Measurements from ENCODE around the gene LRIG3. TPM values are rescaled to one million over a fixed set of nuclear protein-coding genes. Genes with fewer than 3 reads are reported as not detected.

The LRIG3 gene
- total and polyA plus RNA-seq, 2 donors (not counting 3 experiments of a cell fraction or from before 2014, with no cell fraction given) = 55.5 to 55.7 TPM

DNA sequence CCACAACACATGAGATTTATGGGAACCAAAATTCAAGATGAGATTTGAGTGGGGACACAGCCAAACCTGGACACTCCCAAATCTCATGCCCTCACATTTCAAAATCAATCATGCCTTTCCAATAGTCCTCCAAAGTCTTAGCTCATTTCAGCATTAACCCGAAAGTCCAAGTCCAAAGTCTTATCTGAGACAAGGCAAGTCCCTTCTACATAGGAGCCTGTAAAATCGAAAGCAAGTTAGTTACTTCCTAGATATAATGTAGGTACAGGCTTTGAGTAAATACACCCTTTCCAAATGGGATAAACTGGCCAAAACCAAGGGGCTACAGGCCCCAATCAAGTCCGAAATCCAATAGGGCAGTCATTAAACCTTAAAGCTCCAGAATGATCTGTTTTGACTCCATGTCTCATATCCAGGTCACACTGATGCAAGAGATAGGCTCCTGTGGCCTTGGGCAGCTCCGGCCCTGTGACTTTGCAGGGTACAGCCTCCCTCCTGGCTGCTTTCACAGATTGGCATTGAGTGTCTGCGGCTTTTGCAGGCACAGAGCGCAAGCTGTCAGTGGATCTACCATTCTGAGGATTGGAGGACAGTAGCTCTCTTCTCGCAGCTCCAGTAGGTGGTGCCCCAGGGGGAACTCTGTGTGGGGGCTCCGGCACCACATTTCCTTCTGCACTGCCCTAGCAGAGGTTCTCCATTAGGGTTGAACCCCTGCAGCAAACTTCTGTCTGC lies 60.1 kb downstream of the LRIG3 start:
- Histone ChIP-seq H2AFZ (ENCODE audit: low read depth, low read length) (no peak overlapping the region), H3K9me3 (replicated peaks; ENCODE audit: control insufficient read depth, insufficient read depth, low read length) (no peaks in the 10 kb centered on the region), H3K36me3 (ENCODE audit: control insufficient read depth in 2 of 2, extremely low read depth in 1 of 2, insufficient read depth in 2 of 2, low read length in 2 of 2) (peaks cover 0 to 2% of the 10 kb centered on the region in 2 experiments), H3K4me1 (ENCODE audit: control insufficient read depth, extremely low read depth, insufficient read depth, low read length) (no peaks in the 10 kb centered on the region), H3K9ac (replicated peaks; ENCODE audit: extremely low read depth, insufficient read depth, low read length) (no peak overlapping the region), H3K27me3 (ENCODE audit: control insufficient read depth in 2 of 2, insufficient read depth in 2 of 2, low read length in 2 of 2) (no peaks in the 10 kb centered on the region), H3K9me1 (replicated peaks; ENCODE audit: control insufficient read depth, extremely low read depth, insufficient read depth, low read length) (peaks cover 3% of the 10 kb centered on the region), H3K4me3 (replicated peaks in 1 of 3; ENCODE audit: insufficient read depth in 1 of 3, low read depth in 1 of 3, low read length in 3 of 3) (no peak overlapping the region), H3K4me2 (ENCODE audit: insufficient read depth, low read length) (no peak overlapping the region), H4K20me1 (replicated peaks; ENCODE audit: control insufficient read depth, extremely low read depth, insufficient read depth, low read length) (no peaks in the 10 kb centered on the region), H3K79me2 (ENCODE audit: control insufficient read depth, insufficient read depth, low read length) (no peaks in the 10 kb centered on the region), H3K27ac (ENCODE audit: insufficient read depth, low read depth, low read length) (no peak overlapping the region)
- no peak for DNase-seq (ENCODE audit: low read depth, low spot score)
- TF ChIP-seq EZH2 (IDR thresholded peaks at IDR 0.05; ENCODE audit: borderline replicate concordance, low read depth, low read length, severe bottlenecking) (no peak), JUN (IDR thresholded peaks at IDR 0.05; ENCODE audit: borderline replicate concordance, insufficient read depth, insufficient read length, low read depth) (no peak), POLR2A (IDR thresholded peaks at IDR 0.05; ENCODE audit: low read depth, low read length) (no peak), POLR2AphosphoS5 (IDR thresholded peaks at IDR 0.05; ENCODE audit: insufficient read depth, low read depth, low read length) (no peak)
- CTCF ChIA-PET = interaction anchor here (1.2 to 1.4 kb wide), 2 partner anchors 227 to 320 kb away, joined by 3 to 5 read pairs; no protein-coding TSS in a partner anchor
- POLR2A ChIA-PET = no interaction called here
- dilution Hi-C loops (cut with MboI; ENCODE audit: extremely low pct_ligation_motif_present, low sequenced_read_pairs) = no loop called here
- intact Hi-C loops (cut with micrococcal nuclease) = loop anchor here (10.0 kb wide), 1 partner anchor 315 kb away; no protein-coding TSS in a partner anchor
- BruUV-seq (replicated peaks) = no TSS peak
- no peak for FAIRE-seq

DNA sequence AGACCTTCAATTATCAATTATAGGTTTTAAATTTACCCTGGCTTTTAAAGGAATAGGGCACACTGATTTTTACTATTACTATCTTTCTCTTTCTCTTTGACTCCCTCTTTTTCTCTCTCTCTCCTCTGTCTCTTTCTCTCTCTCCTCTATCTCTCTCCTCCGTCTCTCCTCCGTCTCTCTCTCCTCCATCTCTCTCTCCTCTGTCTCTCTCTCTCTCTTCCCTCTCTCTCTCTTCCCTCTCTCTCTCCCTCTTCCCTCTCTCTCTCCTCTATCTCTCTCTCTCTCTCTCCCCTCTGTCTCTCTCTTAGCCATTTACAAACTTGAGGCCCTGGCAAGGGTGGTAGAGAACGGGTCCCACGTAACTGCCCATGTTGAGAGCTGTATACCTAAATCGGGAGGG lies 62.3 kb downstream of the LRIG3 start:
- CTCF ChIA-PET = no interaction called here

More for the DNA sequence above, 62.3 kb downstream of the LRIG3 start:
- Histone ChIP-seq H3K36me3 (ENCODE audit: control insufficient read depth in 2 of 2, extremely low read depth in 1 of 2, insufficient read depth in 2 of 2, low read length in 2 of 2) (no peaks in the 10 kb centered on the region), H3K27ac (ENCODE audit: insufficient read depth, low read depth, low read length) (no peak overlapping the region), H3K9me1 (replicated peaks; ENCODE audit: control insufficient read depth, extremely low read depth, insufficient read depth, low read length) (no peaks in the 10 kb centered on the region), H3K9me3 (replicated peaks; ENCODE audit: control insufficient read depth, insufficient read depth, low read length) (no peaks in the 10 kb centered on the region), H3K27me3 (ENCODE audit: control insufficient read depth in 2 of 2, insufficient read depth in 2 of 2, low read length in 2 of 2) (no peaks in the 10 kb centered on the region), H3K9ac (replicated peaks; ENCODE audit: extremely low read depth, insufficient read depth, low read length) (no peak overlapping the region), H3K4me3 (replicated peaks in 1 of 3; ENCODE audit: insufficient read depth in 1 of 3, low read depth in 1 of 3, low read length in 3 of 3) (no peak overlapping the region), H3K79me2 (ENCODE audit: control insufficient read depth, insufficient read depth, low read length) (no peaks in the 10 kb centered on the region), H4K20me1 (replicated peaks; ENCODE audit: control insufficient read depth, extremely low read depth, insufficient read depth, low read length) (no peaks in the 10 kb centered on the region), H3K4me1 (ENCODE audit: control insufficient read depth, extremely low read depth, insufficient read depth, low read length) (no peaks in the 10 kb centered on the region), H3K4me2 (ENCODE audit: insufficient read depth, low read length) (no peak overlapping the region), H2AFZ (ENCODE audit: low read depth, low read length) (no peak overlapping the region)
- TF ChIP-seq, protein P1, sequence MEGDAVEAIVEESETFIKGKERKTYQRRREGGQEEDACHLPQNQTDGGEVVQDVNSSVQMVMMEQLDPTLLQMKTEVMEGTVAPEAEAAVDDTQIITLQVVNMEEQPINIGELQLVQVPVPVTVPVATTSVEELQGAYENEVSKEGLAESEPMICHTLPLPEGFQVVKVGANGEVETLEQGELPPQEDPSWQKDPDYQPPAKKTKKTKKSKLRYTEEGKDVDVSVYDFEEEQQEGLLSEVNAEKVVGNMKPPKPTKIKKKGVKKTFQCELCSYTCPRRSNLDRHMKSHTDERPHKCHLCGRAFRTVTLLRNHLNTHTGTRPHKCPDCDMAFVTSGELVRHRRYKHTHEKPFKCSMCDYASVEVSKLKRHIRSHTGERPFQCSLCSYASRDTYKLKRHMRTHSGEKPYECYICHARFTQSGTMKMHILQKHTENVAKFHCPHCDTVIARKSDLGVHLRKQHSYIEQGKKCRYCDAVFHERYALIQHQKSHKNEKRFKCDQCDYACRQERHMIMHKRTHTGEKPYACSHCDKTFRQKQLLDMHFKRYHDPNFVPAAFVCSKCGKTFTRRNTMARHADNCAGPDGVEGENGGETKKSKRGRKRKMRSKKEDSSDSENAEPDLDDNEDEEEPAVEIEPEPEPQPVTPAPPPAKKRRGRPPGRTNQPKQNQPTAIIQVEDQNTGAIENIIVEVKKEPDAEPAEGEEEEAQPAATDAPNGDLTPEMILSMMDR (IDR thresholded peaks at IDR 0.05; ENCODE audit: extremely low read depth in 1 of 2, insufficient read depth in 1 of 2, low read depth in 1 of 2, low read length in 2 of 2) = no peak
- TF ChIP-seq GATA2 (IDR thresholded peaks at IDR 0.05; ENCODE audit: insufficient read depth, insufficient read length, low read depth, low read length) = no peak
- no peak for TF ChIP-seq MYC (IDR thresholded peaks at IDR 0.05; ENCODE audit: low read depth, low read length)
- no peak for TF ChIP-seq POLR2AphosphoS5 (IDR thresholded peaks at IDR 0.05; ENCODE audit: insufficient read depth, low read depth, low read length)
- TF ChIP-seq FOS (IDR thresholded peaks at IDR 0.05; ENCODE audit: borderline replicate concordance, insufficient read depth, low read length) = no peak
- TF ChIP-seq EZH2 (IDR thresholded peaks at IDR 0.05; ENCODE audit: borderline replicate concordance, low read depth, low read length, severe bottlenecking) = no peak
- no peak for TF ChIP-seq POLR2A (IDR thresholded peaks at IDR 0.05; ENCODE audit: low read depth, low read length)
- no peak for TF ChIP-seq JUN (IDR thresholded peaks at IDR 0.05; ENCODE audit: borderline replicate concordance, insufficient read depth, insufficient read length, low read depth)
- BruUV-seq (replicated peaks) = no TSS peak
- FAIRE-seq (no peak), DNase-seq (ENCODE audit: low read depth, low spot score) (no peak)
- dilution Hi-C loops (cut with MboI; ENCODE audit: extremely low pct_ligation_motif_present, low sequenced_read_pairs) (no loop called here), intact Hi-C loops (cut with micrococcal nuclease) (no loop called here)
- POLR2A ChIA-PET = no interaction called here

Measured in endothelial cell of umbilical vein (primary cell).